Keratinocyte (primary cell): ENCODE data around the gene SYPL2. TPM values are rescaled to one million over a fixed set of nuclear protein-coding genes. Genes with fewer than 3 reads are reported as not detected.

Source experiments
- DNase-seq: peaks from one replicate; pipeline ENCODE4 v3.0.0-alpha.2; 2011; ENCODE audit warnings: low read depth, missing footprints, low spot score
- FAIRE-seq: peaks from 2 replicates; lab custom pipeline; 2011; peaks lifted over from hg19 to GRCh38; lab: Jason Lieb, UNC
- H2AFZ ChIP-seq: 2 replicates; pipeline ENCODE4 v1.6.0; 2012; ENCODE audit warnings: low read length, control low read depth, inconsistent platforms; ENCODE audit not compliant: control insufficient read depth
- H3K27ac ChIP-seq: 2 replicates; pipeline ENCODE4 v1.5.1; 2011; ENCODE audit warnings: low read length; ENCODE audit not compliant: control insufficient read depth, insufficient read depth
- H3K27me3 ChIP-seq: 3 replicates; pipeline ENCODE4 v1.6.0; 2011; ENCODE audit warnings: low read length; ENCODE audit not compliant: control insufficient read depth, insufficient read depth; ENCODE audit errors: extremely low read depth
- H3K36me3 ChIP-seq, 2 experiments: 2 replicates in 1 of 2; 3 replicates in 1 of 2; pipeline ENCODE4 v1.5.1; 2011; ENCODE audit warnings: low read length in 2 of 2, mild to moderate bottlenecking in 1 of 2; ENCODE audit not compliant: control insufficient read depth in 2 of 2, insufficient read depth in 2 of 2; ENCODE audit errors: extremely low read depth in 1 of 2
- H3K4me1 ChIP-seq: 3 replicates; pipeline ENCODE4 v1.5.1; 2011; ENCODE audit warnings: low read length; ENCODE audit not compliant: control insufficient read depth, insufficient read depth; ENCODE audit errors: extremely low read depth
- H3K4me2 ChIP-seq: 3 replicates; pipeline ENCODE4 v1.6.0; 2011; ENCODE audit warnings: low read depth, low read length; ENCODE audit not compliant: control insufficient read depth, insufficient read depth; ENCODE audit errors: extremely low read depth
- H3K4me3 ChIP-seq, 3 experiments: fragments of 200-600 bp in 1 of 3; sonication (generic) in 1 of 3; 2 replicates in 2 of 3; 3 replicates in 1 of 3; pipeline ENCODE4 v1.5.1; 2011 to 2016; ENCODE audit warnings: low read length in 3 of 3, mild to moderate bottlenecking in 3 of 3, control low read depth in 2 of 3, inconsistent platforms in 1 of 3, low read depth in 1 of 3, mixed read lengths in 1 of 3, mixed run types in 1 of 3, moderate library complexity in 1 of 3; ENCODE audit not compliant: control insufficient read depth in 2 of 3, insufficient read depth in 2 of 3; ENCODE audit errors: extremely low read depth in 1 of 3
- H3K79me2 ChIP-seq: 2 replicates; pipeline ENCODE4 v1.6.0; 2012; ENCODE audit warnings: low read length; ENCODE audit not compliant: control insufficient read depth, insufficient read depth
- H3K9ac ChIP-seq: 3 replicates; pipeline ENCODE4 v1.6.0; 2011; ENCODE audit warnings: low read length; ENCODE audit not compliant: control insufficient read depth, insufficient read depth; ENCODE audit errors: extremely low read depth
- H3K9me1 ChIP-seq: 3 replicates; pipeline ENCODE4 v1.6.0; 2011; ENCODE audit warnings: low read length; ENCODE audit not compliant: control insufficient read depth, insufficient read depth; ENCODE audit errors: extremely low read depth
- H3K9me3 ChIP-seq: 2 replicates; pipeline ENCODE4 v1.5.1; 2012; ENCODE audit warnings: low read depth, low read length; ENCODE audit not compliant: control insufficient read depth
- H4K20me1 ChIP-seq: 3 replicates; pipeline ENCODE4 v1.6.0; 2011; ENCODE audit warnings: low read length; ENCODE audit not compliant: control insufficient read depth, insufficient read depth; ENCODE audit errors: extremely low read depth
- CTCF ChIP-seq, 3 experiments: IDR thresholded peaks in 1 of 3; conservative IDR thresholded peaks in 1 of 3; optimal IDR thresholded peaks in 1 of 3; 2 replicates in 2 of 3; 3 replicates in 1 of 3; pipeline versions ENCODE3 to v1.5.1; 2011; ENCODE audit warnings: low read length in 3 of 3, mild to moderate bottlenecking in 3 of 3, moderate library complexity in 2 of 3, control low read depth in 1 of 3, inconsistent platforms in 1 of 3; ENCODE audit not compliant: insufficient read depth in 2 of 3; ENCODE audit errors: extremely low read depth in 1 of 3
- EZH2 ChIP-seq: IDR thresholded peaks from one replicate; pipeline ENCODE4 v1.6.1; 2012; ENCODE audit warnings: inconsistent platforms, mild to moderate bottlenecking, low read length, moderate library complexity
- dilution Hi-C: fragments of 300-500 bp; cut with MboI; formaldehyde crosslinking; loops from one replicate; pipeline ENCODE4 v1.7.0; 2020; ENCODE audit warnings: low sequenced_read_pairs; ENCODE audit not compliant: extremely low pct_ligation_motif_present
- polyA plus RNA-seq, 5 experiments: library from polyadenylated mRNA; depleted of rRNA in 3 of 5; stranded (reverse) in 3 of 5; stranded (forward) in 1 of 5; unstranded in 1 of 5; fragments of >200 nt; gene quantifications; 1 replicate in 1 of 5; 2 replicates in 3 of 5; 3 replicates in 1 of 5; pipeline versions ENCODE4 v1.2.1 to v1.2.3, GENCODE V29; 2011 to 2012; ENCODE audit warnings: missing spikeins in 2 of 5, low read depth in 1 of 5, low replicate concordance in 1 of 5

Gene SYPL2
- polyA plus RNA-seq, 1 donor (not counting 4 experiments of a cell fraction or from before 2014, with no cell fraction given) = not detected

GRCh38 chr1:109528712-109529111, 62.4 kb downstream of the SYPL2 start:
- H3K27me3 ChIP-seq = no peaks in the 10 kb centered on the region
- H3K9me1 ChIP-seq = no peaks in the 10 kb centered on the region
- DNase-seq = no peak
- no peak overlapping the region for H3K4me2 ChIP-seq
- no peak for FAIRE-seq
- no peak for TF ChIP-seq EZH2
- no peak for TF ChIP-seq CTCF (optimal IDR thresholded peaks at IDR 0.05 in 1 of 3, IDR thresholded peaks at IDR 0.05 in 1 of 3, conservative IDR thresholded peaks at IDR 0.05 in 1 of 3; ENCODE audit: extremely low read depth in 1 of 3, insufficient read depth in 2 of 3, low read length in 3 of 3)
- H2AFZ ChIP-seq = no peak overlapping the region
- H3K79me2 ChIP-seq = no peaks in the 10 kb centered on the region
- no peaks in the 10 kb centered on the region for H3K36me3 ChIP-seq
- H3K27ac ChIP-seq = no peak overlapping the region
- H3K9ac ChIP-seq = no peak overlapping the region
- peaks cover 6% of the 10 kb centered on the region for H3K4me1 ChIP-seq
- H4K20me1 ChIP-seq = no peaks in the 10 kb centered on the region
- H3K4me3 ChIP-seq = no peak overlapping the region
- H3K9me3 ChIP-seq = no peaks in the 10 kb centered on the region
- dilution Hi-C loops = no loop called here

GRCh38 chr1:109529881-109530456, 63.6 kb downstream of the SYPL2 start:
- Histone ChIP-seq H4K20me1 (no peaks in the 10 kb centered on the region), H3K9me3 (no peaks in the 10 kb centered on the region), H3K9ac (no peak overlapping the region), H3K36me3 (no peaks in the 10 kb centered on the region), H3K9me1 (no peaks in the 10 kb centered on the region), H3K27ac (no peak overlapping the region), H3K4me1 (peaks cover 6% of the 10 kb centered on the region), H3K27me3 (no peaks in the 10 kb centered on the region), H3K4me2 (no peak overlapping the region), H2AFZ (no peak overlapping the region), H3K4me3 (no peak overlapping the region), H3K79me2 (no peaks in the 10 kb centered on the region)
- DNase-seq (no peak), FAIRE-seq (no peak)
- TF ChIP-seq EZH2 = no peak
- TF ChIP-seq CTCF (optimal IDR thresholded peaks at IDR 0.05 in 1 of 3, IDR thresholded peaks at IDR 0.05 in 1 of 3, conservative IDR thresholded peaks at IDR 0.05 in 1 of 3; ENCODE audit: extremely low read depth in 1 of 3, insufficient read depth in 2 of 3, low read length in 3 of 3) = no peak
- dilution Hi-C loops = no loop called here
